IPS-18c (cell line): ENCODE data around the gene ALX3.
"Not testable (repeated sequence)": the region's sequence is repeated elsewhere in the genome, so short reads cannot be mapped to it uniquely, and the experiment has no call there.

ENCODE experiments used
- H3K4me3 ChIP-seq: 2 replicates; pipeline ENCODE4 v1.7.0; 2013; ENCODE audit warnings: low read depth, mild to moderate bottlenecking, low read length, moderate library complexity; ENCODE audit not compliant: insufficient read depth
- H3K9me3 ChIP-seq: one replicate; pipeline ENCODE4 v1.6.1; 2013; ENCODE audit warnings: mild to moderate bottlenecking, low read length, moderate library complexity; ENCODE audit not compliant: control insufficient read depth, insufficient read depth

The ALX3 gene

DNA sequence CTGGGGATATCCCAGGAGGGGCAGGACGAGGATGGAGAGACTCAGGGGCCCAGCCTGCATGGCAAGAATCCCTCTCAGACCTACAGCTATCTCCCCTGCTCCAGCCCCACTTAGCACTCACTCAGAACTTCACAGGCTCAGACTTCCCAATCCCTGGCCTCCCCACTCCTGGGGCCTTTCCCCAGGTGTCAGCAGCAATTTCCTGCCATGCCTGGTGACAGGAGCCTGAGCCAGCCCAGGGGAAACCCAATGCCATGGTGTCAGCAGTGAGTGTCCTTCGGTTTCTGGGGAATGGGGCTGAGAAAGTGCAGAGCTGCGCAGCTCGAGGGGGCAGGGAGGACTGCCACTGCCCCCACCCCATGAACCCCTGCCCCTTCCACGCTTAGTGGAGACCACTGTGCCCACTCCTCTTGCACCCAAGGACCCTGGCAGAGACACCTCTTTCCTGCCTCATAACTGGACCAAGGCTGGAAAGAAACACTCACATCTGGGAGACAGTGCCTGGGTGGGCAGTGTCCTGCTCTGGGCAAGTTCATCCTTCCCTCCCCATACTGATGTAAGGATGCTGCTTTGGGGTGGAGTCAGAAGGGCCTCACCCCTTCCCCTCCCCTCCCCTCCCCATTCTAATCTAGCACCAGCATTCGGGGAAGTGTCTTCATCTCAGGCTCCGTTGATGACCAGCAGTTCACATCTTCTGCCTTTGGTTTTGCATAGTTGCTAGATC lies 24.6 kb upstream of the ALX3 start:
- Histone ChIP-seq H3K9me3 (peaks cover 2% of the 10 kb centered on the region), H3K4me3 (no peak overlapping the region)

DNA sequence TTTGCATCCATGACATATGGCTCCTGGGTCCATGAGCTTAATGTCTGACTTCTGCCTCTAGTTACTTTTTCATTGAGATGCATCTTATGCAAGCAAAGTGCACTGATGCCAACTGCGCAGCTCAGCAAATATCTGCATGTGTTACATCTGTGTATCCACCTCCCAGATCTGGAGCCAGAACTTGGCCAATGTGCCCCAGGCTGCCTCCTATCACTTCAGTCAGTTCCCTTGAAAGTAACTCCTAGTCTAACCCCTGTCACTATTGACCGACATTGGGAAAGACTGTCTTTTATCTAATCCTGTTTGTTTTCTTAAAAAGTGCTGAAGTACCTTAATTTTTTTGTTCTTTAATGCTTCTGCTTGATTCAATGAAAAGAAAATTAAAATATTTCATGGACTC lies 22.5 kb upstream of the ALX3 start:
- Histone ChIP-seq H3K9me3 (no peaks in the 10 kb centered on the region), H3K4me3 (no peak overlapping the region)

DNA sequence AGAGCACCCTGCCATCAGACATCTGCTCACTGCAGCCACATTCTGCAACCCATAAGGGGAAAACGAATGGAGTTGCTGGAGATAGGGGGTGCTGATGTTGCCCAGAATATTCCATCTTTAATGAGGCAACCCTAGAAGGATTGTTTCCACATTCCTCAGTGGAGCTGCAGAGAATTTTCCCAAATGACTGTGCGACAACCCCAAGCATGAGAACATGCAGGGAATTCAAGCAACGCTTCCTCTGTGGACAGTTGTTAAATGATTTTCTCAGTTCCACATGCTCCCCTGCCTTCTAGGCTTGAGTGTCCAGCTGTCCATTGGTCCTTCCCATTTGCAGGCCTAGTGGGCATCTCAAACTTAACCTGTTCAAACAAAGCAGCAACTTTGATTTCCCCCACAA lies 21.3 kb upstream of the ALX3 start:
- Histone ChIP-seq H3K9me3 (no peaks in the 10 kb centered on the region), H3K4me3 (no peak overlapping the region)

DNA sequence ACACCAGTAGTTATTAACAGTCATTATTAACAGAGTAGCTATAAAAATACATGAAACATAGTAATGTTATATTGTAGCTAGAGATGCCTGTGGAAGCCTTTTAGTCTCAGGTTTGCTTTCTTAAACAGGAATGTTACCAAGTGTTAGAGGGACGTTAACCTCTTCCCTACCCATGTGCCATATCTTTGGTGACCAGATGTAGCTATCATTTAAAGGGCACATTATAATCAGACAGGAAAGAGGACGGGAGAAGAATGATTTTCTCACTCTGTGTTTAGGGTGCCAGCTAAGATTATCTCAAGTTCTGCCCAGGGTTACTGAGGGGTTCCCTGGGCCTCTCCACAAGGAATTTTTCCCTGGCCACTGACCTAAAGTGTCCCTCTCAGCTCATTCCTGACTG lies 20.9 kb upstream of the ALX3 start:
- no peak overlapping the region for H3K4me3 ChIP-seq
- H3K9me3 ChIP-seq: no peaks in the 10 kb centered on the region

DNA sequence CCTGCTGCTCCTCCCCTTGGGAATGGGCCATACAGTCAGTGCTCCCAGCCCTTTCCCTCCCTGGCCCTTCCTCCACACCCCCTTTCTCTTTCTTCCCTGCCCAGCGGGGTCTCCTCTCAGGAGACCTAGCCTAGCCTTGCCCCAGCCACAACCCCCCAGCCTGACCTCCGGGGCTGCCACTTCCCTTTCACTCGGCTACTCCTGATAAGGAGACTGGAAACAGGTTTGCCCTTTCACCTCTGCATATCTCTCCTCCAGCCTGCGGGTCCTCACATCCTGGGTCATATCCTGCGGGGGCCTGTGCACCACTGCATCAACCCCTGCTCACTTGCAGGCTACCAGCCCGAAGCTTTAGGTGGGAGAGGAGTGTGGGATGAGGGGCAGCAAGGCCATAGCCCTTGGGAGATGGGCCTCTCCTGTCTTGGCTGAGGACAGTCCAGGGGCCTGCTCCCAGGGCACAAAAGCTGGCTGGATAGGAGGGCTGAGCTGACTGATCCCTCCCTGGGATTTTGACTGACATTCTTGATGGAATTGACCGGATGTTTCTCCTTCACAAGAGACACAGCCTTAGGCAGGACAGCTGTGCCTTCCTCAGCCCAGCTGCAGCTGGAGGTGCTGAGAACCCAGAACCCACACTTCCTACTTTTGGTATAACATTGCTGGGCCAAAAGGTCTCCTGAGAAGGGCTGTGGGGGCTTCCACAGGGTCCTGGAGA lies 19.2 kb upstream of the ALX3 start:
- Histone ChIP-seq H3K9me3 (no peaks in the 10 kb centered on the region), H3K4me3 (no peak overlapping the region)

DNA sequence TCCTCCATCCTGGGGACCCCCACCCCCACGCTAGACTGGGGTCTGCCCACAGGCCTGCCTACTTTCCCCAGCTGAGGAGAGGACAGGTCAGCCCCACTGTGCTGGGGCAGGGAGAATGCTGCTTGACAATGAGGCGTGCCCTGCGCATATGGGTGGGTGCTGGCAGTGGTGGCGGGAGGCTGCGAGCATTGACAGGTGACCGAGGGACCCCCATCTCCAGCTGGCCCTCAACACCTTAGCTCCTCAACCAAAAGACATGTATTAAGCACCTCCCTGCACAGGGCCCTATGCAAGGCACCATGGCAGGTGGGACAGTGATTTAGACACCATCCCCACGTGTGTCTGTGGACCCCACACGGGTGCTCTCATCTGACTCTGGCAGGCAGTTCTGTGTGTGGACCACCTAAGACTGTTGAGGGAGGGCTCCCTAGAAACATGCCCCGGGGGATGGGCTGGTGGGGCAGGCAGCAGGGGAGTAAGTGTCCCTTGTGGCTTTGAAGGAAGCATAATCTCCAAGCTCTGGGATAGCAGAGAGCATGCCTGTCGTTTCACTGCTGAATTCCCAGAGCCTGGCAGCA lies 18.4 kb upstream of the ALX3 start:
- H3K4me3 ChIP-seq: no peak overlapping the region; the same call in 1 of the 2 replicates

DNA sequence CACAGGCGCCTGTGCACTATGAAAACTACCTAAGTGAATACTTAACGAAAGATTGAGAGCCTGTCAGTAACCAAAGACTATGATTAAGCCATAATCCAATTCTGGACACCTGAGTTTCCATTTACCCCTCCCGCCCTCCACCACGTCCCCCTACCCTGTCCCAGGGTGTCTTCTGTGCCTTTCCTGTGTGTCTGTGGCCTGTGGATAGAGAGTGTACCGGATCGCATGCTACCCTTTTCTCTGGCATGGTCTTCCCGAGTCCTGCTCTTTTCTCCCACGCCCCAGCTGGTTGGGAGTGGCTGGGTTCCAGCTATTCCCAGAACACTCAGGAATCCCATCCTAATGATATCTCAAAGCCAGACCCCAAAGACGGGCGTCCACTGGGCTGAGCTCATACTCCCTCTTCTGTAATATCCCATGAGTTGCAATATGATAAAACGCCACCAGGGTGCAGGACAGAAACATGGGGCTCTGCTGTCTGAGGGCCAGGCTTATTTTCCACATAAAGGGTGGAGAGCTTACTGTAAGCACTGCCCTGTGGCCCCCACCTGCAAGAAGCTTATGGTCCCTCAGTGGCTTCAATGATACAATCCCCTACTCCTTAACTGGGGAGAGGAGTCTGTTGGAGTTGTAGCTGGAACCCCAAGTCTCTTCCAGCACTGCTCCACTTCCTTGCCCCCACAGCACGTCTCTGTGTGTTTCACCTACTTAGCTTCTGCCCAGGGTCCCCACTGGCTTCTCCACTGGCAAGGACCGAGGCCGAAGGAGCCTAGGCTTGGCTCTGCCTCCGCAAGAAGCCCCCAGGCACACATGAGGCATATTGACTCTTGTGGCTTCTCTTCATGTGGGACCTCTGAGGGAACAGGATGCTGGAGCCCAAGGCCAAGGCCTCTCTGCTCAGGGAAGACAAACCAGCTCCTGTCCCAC lies 17.6 kb upstream of the ALX3 start:
- no peaks in the 10 kb centered on the region for H3K9me3 ChIP-seq
- no peak overlapping the region; the same call in 1 of the 2 replicates for H3K4me3 ChIP-seq

More for the DNA sequence above, 18.4 kb upstream of the ALX3 start:
- no peaks in the 10 kb centered on the region for H3K9me3 ChIP-seq

DNA sequence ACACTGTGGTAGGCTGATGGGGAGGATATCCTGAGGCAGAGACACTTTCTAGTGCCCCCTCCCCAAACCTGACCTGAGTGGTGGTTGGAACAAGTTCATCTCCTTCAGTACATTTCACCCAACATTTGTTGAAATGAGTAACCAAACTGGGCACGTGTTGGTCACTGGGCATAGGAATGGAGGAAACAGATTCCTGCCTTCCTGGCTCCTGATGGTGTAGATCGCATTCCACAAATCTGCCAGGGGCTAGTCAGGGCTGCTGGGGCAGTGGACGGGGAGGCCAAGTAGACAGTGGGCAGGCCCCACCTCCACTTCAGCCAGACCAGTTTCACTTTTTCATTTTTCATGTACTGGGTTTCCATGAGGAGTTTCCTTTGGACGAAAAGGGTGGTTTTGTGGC lies 16.5 kb upstream of the ALX3 start:
- Histone ChIP-seq H3K4me3 (no peak overlapping the region), H3K9me3 (no peaks in the 10 kb centered on the region)

DNA sequence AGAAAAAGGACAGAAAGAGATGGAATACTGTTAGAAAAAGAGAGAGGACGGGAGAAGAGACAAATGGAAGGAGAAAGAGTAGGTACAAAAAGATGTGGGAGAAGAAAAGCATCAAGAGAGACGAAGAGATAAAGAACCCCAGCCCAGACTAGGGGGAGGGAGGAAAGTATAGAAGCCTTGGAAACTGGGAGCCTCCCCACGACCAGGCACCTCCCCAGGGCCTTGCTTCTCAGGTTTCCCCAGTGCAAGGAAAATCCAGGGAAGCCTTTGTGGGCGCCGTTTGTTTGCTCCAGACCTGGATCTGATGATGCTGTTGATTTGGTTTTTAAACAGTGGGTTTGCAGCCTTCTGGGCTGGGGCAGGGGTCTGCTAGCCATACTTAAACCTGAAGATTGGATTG lies 15.2 kb upstream of the ALX3 start:
- H3K9me3 ChIP-seq: no peaks in the 10 kb centered on the region
- H3K4me3 ChIP-seq: no peak overlapping the region

DNA sequence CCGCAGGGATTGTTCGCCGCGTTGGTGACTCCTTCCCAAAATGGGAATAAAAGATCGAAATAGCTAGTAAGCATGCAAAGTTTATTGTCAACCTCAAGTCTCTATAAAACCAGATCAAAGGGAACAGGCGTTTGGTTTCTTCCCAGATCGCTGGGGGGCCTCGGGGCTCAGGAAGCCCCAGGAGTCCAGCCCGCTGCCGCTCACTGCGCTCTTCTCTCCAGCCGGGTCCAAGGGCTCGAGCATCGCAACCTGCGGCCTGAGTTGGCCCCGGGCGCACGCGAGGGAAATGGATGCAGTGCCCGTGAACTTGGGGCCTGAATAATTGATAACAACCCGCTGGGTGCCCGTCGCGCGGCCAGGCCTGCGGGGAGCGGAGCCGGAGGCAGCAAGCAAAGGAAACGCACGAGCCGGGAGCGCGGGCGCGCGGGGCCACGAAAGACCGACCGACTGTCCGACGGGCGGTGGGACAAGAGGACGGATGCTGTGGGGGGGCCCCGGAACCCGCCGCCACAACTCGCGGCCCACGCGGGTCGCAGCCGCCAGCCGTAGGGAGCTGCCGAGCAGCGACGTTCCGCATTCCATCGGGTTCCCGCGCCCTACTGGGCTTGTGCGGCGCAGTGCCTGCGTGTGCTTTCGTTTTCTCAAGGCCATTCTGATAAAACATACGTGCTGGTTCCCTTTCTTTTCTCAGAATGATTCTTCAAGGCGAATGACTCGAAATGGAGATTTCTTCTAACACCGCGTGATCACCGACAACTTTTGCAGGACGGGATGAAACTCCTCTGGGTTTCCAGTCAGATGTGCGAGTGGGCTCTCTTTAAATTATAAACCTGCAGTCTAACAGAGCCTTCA lies 14.0 kb upstream of the ALX3 start:
- peak overlapping the region; percentile 22; the same call in 1 of the 2 replicates for H3K4me3 ChIP-seq

DNA sequence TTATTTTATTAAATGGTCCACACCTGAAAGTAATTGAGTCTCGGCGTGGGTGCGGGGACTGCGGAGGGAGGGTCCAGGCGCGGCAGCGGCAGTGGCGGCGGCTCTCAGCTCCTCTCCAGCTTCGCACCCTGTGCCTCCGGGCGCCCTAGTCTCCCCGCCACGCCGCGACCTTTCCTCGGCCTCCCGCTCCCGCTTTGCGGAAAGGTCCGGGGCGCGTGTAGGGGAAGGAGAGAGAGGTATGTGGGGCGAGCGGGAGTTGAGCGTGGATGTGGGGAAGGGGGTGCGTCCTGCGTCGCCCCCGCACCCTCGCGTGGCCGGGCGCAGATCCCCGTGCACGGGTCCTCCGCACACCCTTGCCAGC lies 13.4 kb upstream of the ALX3 start:
- H3K4me3 ChIP-seq: peak overlapping the region; percentile 22

More for the DNA sequence above, 14.0 kb upstream of the ALX3 start:
- no peaks in the 10 kb centered on the region for H3K9me3 ChIP-seq

DNA sequence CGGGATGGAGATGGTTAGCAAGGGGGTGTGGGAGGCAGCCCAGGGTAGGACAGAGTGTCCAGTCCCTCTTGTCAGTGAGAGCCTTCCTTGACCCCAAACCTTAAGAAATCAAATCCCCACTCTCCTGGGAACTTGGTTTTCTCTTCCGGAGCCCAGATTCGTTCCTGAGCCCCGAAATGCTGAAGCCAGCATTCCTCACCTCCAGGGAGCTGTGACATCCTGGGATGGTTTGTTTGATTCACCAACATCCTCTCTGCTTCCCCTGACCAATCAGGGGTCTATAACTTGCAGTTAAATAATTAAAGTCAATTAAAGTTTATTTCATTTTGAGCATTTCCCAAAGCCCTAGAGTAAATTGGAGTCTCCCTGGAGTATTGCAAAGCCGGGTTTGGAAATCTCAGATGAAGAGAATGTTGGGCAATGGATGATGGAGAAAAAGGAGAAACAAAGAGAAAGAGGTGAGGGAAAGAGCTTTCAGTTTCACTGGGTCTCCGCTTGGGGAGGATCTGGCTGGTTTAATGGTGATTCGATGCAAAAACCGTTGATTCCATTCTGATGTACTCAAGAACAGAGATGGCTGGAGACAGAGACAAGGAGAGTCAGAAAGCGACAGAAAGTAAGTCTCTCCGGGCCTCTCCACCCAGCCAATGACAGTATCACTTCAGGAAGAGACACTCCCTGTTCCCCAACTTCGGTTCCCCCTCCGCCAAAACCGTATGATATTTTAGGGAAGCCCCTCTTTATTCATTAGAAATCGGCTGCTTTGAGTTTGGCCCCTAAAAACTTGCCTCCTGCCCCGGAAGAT lies 12.8 kb upstream of the ALX3 start:
- Histone ChIP-seq H3K9me3 (no peaks in the 10 kb centered on the region), H3K4me3 (no peak overlapping the region; the same call in none of the 2 replicates)

More for the DNA sequence above, 13.4 kb upstream of the ALX3 start:
- H3K9me3 ChIP-seq: no peaks in the 10 kb centered on the region

DNA sequence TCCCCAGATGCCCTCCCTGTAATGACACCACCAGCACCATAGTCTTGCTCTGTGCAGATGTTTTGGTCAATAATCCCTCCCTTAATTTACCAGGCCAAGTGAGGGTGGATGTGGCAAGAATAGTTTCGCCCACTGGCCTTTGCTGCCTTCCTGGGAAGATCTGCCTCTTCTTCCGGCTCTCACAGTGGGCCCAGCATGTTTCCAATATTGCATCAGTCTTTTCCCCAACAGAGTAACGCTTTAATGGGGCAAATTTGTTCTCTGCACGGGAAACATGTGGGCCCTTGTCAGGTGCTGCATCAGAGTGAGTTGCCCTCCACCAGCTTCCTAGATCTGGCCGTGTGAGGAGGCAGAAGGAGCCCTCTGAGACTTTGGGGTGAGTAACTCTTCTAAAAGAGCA lies 12.0 kb upstream of the ALX3 start:
- Histone ChIP-seq H3K4me3 (no peak overlapping the region), H3K9me3 (no peaks in the 10 kb centered on the region)

DNA sequence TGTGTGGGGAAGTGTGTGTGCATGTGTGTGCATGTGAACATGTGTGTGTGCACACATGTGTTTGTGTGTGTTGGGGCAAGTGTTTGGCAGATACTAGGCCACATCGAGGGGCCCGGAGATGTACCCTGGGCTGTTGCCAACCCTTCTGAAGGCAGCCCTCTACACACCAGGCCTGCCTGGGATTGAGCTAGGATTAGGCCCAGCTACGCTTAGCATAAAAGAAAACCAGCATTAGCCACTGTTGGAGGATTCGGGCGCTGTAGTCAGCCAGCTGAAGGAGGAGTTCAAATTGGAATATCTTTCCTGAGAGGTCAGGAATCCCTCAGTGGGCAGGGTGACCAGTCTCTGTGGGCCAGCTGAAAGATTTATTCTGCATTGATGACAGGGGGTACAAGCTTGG lies 10.6 kb upstream of the ALX3 start:
- no peak overlapping the region for H3K4me3 ChIP-seq

DNA sequence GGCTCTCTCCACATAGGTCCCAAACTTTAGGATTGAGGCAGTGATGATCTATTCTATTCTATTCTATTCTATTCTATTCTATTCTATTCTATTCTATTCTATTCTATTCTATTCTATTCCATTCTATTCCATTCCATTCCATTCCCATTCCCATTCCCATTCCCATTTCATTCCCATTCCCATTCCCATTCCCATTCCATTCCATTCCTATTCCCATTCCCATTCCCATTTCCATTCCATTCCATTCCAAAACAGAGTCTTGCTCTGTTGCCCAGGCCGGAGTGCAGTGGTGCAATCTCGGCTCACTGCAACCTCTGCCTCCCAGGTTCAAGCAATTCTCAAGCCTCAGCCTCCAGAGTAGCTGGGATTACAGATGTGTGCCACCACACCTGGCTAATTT lies 9.5 kb upstream of the ALX3 start:
- H3K9me3 ChIP-seq, H3K4me3 ChIP-seq: not testable (repeated sequence)

More for the DNA sequence above, 10.6 kb upstream of the ALX3 start:
- H3K9me3 ChIP-seq: no peaks in the 10 kb centered on the region
